Ectodermal cell (in vitro differentiated cells): ENCODE measurements around the gene PATZ1. TPM values are rescaled to one million over a fixed set of nuclear protein-coding genes. Genes with fewer than 3 reads are reported as not detected.
"Not testable (repeated sequence)": the region's sequence is repeated elsewhere in the genome, so short reads cannot be mapped to it uniquely, and the experiment has no call there.

Source experiments
- H3K27ac ChIP-seq: 2 replicates; pipeline ENCODE4 v1.7.0; 2013; ENCODE audit warnings: mild to moderate bottlenecking, low read depth, low read length; ENCODE audit not compliant: insufficient read depth, poor library complexity, severe bottlenecking
- H3K27me3 ChIP-seq: 2 replicates; pipeline ENCODE4 v1.7.0; 2013; ENCODE audit warnings: mild to moderate bottlenecking, low read length; ENCODE audit not compliant: insufficient read depth, control insufficient read depth, poor library complexity, severe bottlenecking
- H3K36me3 ChIP-seq: one replicate; pipeline ENCODE4 v1.7.0; 2013; ENCODE audit warnings: low read length; ENCODE audit not compliant: control insufficient read depth, insufficient read depth
- H3K4me1 ChIP-seq: one replicate; pipeline ENCODE4 v1.7.0; 2013; ENCODE audit warnings: low read length; ENCODE audit not compliant: control insufficient read depth, insufficient read depth
- H3K4me3 ChIP-seq: 2 replicates; pipeline ENCODE4 v1.7.0; 2013; ENCODE audit warnings: low read depth, low read length, control low read depth; ENCODE audit not compliant: insufficient read depth
- H3K9me3 ChIP-seq: 2 replicates; pipeline ENCODE4 v1.7.0; 2013; ENCODE audit warnings: mild to moderate bottlenecking, low read length, moderate library complexity; ENCODE audit not compliant: control insufficient read depth
- WGBS, 2 experiments: methylation state at CpG; one replicate each; pipeline ENCODE4 v1.1.7; 2013; ENCODE audit warnings: missing lambda C conversion rate in 2 of 2; 5-methylcytosine and 5-hydroxymethylcytosine counted together
- polyA plus RNA-seq, 4 experiments: library from polyadenylated mRNA; stranded (reverse); fragments of 50-300 nt; gene quantifications; one replicate each; pipeline ENCODE4 v1.2.3, GENCODE V29; 2013

Gene PATZ1, protein sequence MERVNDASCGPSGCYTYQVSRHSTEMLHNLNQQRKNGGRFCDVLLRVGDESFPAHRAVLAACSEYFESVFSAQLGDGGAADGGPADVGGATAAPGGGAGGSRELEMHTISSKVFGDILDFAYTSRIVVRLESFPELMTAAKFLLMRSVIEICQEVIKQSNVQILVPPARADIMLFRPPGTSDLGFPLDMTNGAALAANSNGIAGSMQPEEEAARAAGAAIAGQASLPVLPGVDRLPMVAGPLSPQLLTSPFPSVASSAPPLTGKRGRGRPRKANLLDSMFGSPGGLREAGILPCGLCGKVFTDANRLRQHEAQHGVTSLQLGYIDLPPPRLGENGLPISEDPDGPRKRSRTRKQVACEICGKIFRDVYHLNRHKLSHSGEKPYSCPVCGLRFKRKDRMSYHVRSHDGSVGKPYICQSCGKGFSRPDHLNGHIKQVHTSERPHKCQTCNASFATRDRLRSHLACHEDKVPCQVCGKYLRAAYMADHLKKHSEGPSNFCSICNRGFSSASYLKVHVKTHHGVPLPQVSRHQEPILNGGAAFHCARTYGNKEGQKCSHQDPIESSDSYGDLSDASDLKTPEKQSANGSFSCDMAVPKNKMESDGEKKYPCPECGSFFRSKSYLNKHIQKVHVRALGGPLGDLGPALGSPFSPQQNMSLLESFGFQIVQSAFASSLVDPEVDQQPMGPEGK
- 75.2 TPM for polyA plus RNA-seq (2013, experiment 1 of 4)
- polyA plus RNA-seq (2013, experiment 2 of 4), result 90.7 TPM
- 59.6 TPM for polyA plus RNA-seq (2013, experiment 3 of 4)
- 70.3 TPM for polyA plus RNA-seq (2013, experiment 4 of 4)

- Histone ChIP-seq H3K36me3 (peaks cover 9% of the 10 kb centered on the region), H3K4me3 (peak within 1 kb of the TSS; percentile 86), H3K27ac (peak within 1 kb of the TSS; percentile 95), H3K9me3 (no peaks in the 10 kb centered on the region), H3K27me3 (no peaks in the 10 kb centered on the region), H3K4me1 (peaks cover 26% of the 10 kb centered on the region)
- WGBS, 2 experiments, result 0 to 1% methylated on average over 34 to 36 of the region's 41 CpGs
These were observed at the start of gene PATZ1 for GRCh38 chr22:31346255-31346732. TSS of gene PATZ1 (minus strand) at chr22:31346346. CDS start at chr22:31345602, 744 bp downstream.

GRCh38 chr22:31394326-31394725 is 48.2 kb upstream of the PATZ1 start:
- 87 to 90% methylated on average over 3 of the region's 3 CpGs for WGBS, 2 experiments
- Histone ChIP-seq H3K9me3 (no peaks in the 10 kb centered on the region), H3K27ac (no peak overlapping the region), H3K4me1 (no peaks in the 10 kb centered on the region), H3K36me3 (no peaks in the 10 kb centered on the region), H3K27me3 (no peaks in the 10 kb centered on the region), H3K4me3 (no peak overlapping the region)

DNA sequence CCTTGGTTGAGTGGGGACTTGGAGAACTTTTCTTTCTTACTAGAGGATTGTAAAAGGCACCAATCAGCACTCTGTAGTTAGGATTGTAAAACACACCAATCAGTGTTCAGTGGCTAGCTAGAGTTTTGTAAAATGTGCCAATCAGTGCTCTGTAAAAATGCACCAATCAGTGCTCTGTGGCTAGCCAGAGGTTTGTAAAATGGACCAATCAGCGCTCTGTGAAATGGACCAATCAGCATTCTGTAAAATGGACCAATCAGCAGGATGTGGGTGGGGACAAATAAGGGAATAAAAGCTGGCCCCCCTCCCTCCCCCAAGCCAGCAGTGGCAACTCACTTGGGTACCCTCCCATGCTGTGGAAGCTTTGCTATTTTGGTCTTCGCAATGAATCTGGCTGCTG is 47.7 kb upstream of the PATZ1 start:
- Histone ChIP-seq H3K27me3 (no peaks in the 10 kb centered on the region), H3K9me3 (no peaks in the 10 kb centered on the region), H3K27ac (no peak overlapping the region), H3K4me3 (no peak overlapping the region), H3K36me3 (no peaks in the 10 kb centered on the region), H3K4me1 (no peaks in the 10 kb centered on the region)
- WGBS, 2 experiments, result 92 to 94% methylated on average over 2 of the region's 2 CpGs

- H3K36me3 ChIP-seq, H3K4me3 ChIP-seq, H3K4me1 ChIP-seq, H3K9me3 ChIP-seq, H3K27ac ChIP-seq, H3K27me3 ChIP-seq: not testable (repeated sequence)
- 89 to 92% methylated on average over 6 of the region's 6 CpGs for WGBS, 2 experiments
These were observed 32.5 kb upstream of the PATZ1 start for GRCh38 chr22:31378651-31379050.

DNA sequence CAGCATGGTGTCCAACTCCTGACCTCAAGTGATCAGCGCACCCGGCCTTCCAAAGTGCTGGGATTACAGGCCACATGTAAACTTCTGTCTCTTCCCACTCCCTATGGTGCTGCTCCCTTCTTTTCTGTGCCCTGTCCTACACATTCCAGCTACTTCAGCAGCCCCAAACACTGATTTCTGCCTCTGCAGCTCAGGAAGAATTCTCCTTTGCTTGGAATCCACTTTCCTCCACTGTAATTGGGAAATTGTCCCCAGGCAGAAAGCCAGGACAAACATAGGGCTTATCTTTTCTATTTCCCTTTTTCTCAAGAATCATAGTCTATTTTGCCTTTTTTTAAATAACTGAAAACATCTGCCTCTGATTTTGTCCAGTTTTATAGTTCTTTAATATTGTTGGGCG is 32.0 kb upstream of the PATZ1 start:
- H3K4me3 ChIP-seq, result no peak overlapping the region
- no peaks in the 10 kb centered on the region for H3K9me3 ChIP-seq
- 91 to 94% methylated on average over 3 of the region's 3 CpGs for WGBS, 2 experiments
- no peaks in the 10 kb centered on the region for H3K36me3 ChIP-seq
- H3K27me3 ChIP-seq, result no peaks in the 10 kb centered on the region
- H3K27ac ChIP-seq, result no peak overlapping the region
- H3K4me1 ChIP-seq, result no peaks in the 10 kb centered on the region

- no peak overlapping the region for H3K27ac ChIP-seq
- WGBS, 2 experiments, result 79 to 84% methylated on average over 3 of the region's 3 CpGs
- no peaks in the 10 kb centered on the region for H3K27me3 ChIP-seq
- H3K4me1 ChIP-seq, result no peaks in the 10 kb centered on the region
- no peaks in the 10 kb centered on the region for H3K36me3 ChIP-seq
- no peak overlapping the region for H3K4me3 ChIP-seq
- no peaks in the 10 kb centered on the region for H3K9me3 ChIP-seq
These were observed 31.5 kb upstream of the PATZ1 start for GRCh38 chr22:31377612-31378011.

DNA sequence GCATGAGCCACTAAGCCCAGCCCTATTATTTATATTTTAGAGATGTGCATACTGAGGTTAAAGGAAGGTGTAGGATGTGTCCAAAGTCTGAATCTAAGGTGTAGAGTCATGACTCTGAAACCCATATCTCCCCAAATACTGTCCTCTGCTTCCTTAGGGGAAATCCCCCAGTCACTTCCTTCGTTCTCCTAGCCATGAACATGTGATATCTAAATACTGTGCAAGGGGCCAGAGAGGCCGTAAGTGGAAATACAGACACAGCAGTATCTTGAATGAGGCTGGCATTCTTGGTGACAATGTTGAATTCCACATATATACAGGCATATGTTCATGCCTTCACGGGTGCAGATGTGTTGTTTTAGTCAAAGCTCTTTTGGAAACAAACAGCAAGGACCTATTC is 21.3 kb upstream of the PATZ1 start:
- Histone ChIP-seq H3K36me3 (no peaks in the 10 kb centered on the region), H3K27me3 (no peaks in the 10 kb centered on the region), H3K4me3 (no peak overlapping the region), H3K9me3 (no peaks in the 10 kb centered on the region), H3K27ac (no peak overlapping the region), H3K4me1 (no peaks in the 10 kb centered on the region)
- WGBS, 2 experiments, result 91 to 92% methylated on average over 3 of the region's 3 CpGs

DNA sequence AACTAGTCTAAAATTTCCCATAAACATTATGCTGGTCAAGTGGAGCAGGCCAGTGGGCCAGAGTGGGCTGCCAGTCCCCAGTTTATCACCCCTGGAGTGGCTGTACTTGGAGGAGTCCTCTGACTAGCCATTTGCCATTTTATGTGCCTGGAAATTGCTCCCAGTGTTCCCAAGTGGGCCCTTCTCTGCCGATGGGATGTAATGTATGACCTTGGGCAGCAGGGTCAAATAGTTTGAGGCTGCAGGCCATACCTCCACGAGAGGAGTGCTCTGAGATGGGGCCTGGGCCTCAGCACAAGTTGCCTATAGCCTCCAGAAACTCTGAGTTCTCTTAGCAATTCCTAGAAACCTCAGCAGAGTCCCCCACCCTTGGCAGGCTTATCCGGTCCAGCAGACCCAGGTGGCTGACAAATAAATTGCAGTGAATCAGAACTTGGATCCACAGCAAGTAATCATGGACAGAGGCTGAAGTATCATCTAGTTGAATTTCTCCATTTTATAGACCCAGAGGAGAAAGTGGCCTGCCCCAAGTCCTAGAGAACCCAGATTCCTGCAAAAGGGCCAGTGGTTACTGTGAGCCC is 17.8 kb upstream of the PATZ1 start:
- H3K4me3 ChIP-seq, result no peak overlapping the region

GRCh38 chr22:31361743-31362142 is 15.6 kb upstream of the PATZ1 start:
- H3K4me3 ChIP-seq, result no peak overlapping the region
- WGBS, 2 experiments, result 0% methylated on average over 1 of the region's 1 CpG
- H3K4me1 ChIP-seq, result no peaks in the 10 kb centered on the region
- H3K36me3 ChIP-seq, result no peaks in the 10 kb centered on the region
- H3K9me3 ChIP-seq, result no peaks in the 10 kb centered on the region
- no peaks in the 10 kb centered on the region for H3K27me3 ChIP-seq
- H3K27ac ChIP-seq, result no peak overlapping the region

More for the DNA sequence above, 17.8 kb upstream of the PATZ1 start:
- 83 to 85% methylated on average over 3 of the region's 3 CpGs for WGBS, 2 experiments
- Histone ChIP-seq H3K9me3 (no peaks in the 10 kb centered on the region), H3K4me1 (no peaks in the 10 kb centered on the region), H3K36me3 (no peaks in the 10 kb centered on the region), H3K27me3 (no peaks in the 10 kb centered on the region), H3K27ac (no peak overlapping the region)

- Histone ChIP-seq H3K4me1 (no peaks in the 10 kb centered on the region), H3K36me3 (no peaks in the 10 kb centered on the region), H3K27me3 (no peaks in the 10 kb centered on the region), H3K27ac (no peak overlapping the region), H3K9me3 (no peaks in the 10 kb centered on the region), H3K4me3 (no peak overlapping the region)
- WGBS, 2 experiments, result 93 to 100% methylated on average over 1 of the region's 1 CpG
These were observed 13.9 kb upstream of the PATZ1 start for GRCh38 chr22:31360029-31360428.
